GM18502 (cell line): Measurements from ENCODE around the gene ZNF98.

Source experiments
- ATAC-seq: cut with Tn5 transposase; IDR thresholded peaks from one replicate; pipeline ENCODE4 v1.9.1; 2021; ENCODE audit warnings: mild to moderate bottlenecking; ENCODE audit not compliant: unreplicated experiment, poor library complexity

Gene ZNF98

DNA sequence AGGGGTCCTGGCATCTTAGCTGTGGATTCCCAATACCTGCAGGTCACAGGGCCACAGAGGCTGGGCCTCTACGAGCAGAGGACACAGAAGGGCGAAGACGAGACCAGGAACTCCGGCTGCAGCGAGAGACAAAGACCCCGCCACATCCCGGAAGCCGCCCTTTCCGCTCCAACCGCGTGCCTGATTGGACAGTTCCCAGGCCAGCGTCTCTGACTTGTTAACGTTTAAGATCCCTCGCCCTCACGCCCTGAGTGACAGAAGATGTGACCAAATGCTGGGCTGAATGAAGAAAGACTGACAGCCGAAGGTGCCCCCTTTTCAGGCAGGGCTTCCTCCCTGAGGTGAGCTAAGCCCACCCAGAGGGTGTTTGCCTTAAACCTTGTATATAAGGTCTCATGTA lies at the start of gene ZNF98:
TSS of gene ZNF98 (minus strand) at position 136 of the 400 bp plus-strand sequence. CDS start at position 14, 122 bp downstream.
- ATAC-seq = no peak

DNA sequence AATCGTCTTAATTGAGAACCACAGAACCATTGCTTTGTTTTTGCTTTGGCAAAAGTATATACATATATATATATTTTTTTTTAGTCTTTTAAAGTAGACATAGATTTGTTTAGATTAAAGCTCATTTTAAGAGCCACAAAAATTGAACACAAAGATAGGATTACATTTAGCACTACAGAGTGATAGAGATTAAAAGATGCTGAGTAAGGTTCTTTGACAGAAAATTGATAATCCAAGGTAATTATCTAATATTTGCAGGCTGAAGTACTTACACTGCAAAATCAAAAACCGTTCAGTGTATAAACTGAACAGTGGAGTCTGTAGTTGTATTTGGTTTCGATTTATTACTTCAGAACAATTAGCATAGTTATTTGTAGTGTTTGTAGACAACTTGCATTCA lies 24.5 kb upstream of the ZNF98 start:
- ATAC-seq = no peak

DNA sequence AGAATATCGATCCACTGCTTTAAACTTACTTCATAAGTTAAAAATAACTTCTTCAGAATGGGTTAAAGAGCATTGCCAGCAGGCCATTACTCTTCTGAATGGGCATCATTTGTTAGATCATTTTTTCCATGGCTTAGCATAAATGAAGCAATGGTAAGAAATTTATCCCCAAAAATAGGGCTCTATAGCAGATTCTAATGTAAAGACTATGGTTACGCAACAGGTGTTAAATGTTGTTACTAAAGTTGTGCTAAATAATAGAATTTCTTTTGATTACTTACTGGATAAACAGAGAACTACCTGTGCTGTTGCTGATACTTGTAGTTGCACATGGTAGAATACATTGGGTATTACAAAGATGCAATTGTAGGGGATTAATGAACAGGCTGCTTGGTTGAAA lies 15.9 kb upstream of the ZNF98 start:
- ATAC-seq = no peak

DNA sequence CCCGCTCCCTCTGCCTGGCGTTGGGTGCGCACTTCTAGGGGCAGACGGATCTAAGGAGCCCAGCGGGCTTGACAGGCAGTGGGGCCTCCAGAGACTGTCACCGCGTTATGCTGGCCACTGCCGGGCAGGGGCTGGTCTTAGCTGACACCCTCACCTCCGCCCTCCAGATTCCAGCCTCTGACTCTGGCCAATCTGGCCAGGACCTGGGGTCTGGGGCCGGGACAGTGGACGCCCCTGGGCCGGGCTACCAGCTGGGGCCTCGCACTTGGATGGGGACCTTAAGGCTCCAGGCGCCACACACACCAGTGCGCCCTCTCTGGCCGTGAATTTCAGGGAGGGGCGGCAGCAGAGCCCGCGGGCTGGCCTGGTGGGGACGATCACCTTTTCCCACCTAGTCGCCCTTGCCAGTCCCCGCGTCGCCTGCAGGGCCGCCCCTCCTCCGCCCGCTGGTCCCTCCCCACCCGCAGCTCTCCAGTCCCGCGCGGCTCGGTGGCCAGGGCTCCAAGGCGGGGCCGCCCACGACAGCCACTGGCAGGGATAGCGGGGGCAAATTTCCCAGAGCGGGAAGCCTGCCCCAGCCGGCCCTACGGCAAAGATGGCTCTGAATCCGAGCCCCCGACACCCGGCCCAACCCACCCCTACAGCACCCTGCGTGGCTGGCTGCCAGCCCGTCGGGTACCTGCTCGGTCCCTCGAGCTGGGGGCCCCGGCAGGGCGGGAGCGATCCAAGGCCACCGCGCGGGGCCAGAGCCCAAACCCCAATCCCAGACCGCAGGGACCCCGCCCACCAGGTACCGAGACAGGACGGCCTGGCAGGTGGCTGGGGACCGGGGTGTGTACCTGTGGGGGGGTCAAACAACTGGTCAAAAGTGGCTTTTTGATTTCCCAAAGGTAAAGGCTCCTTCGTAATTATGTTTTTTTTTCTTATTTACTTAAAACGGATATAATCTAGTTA lies 6.1 kb upstream of the ZNF98 start:
- ATAC-seq = no peak

DNA sequence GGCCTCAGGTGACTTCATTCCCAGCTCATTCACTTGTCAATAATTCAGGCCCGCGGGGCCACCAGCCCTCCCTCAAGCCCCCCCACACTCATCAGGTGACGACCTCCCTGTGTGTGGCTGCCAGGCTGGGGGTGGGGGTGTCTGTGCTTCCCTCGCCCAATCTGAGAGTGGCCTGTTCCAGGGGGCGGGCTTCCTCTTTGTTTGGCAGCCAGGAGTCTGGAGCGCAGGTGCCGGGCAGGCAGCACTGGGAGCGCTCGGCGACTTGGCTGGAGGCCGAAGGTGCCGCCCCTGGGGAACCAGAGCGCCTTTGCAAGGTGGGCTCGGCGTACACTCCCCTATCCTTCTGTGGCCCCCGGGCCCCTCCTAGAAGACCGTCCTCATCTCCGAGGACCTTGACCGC lies 5.4 kb upstream of the ZNF98 start:
- no peak for ATAC-seq

DNA sequence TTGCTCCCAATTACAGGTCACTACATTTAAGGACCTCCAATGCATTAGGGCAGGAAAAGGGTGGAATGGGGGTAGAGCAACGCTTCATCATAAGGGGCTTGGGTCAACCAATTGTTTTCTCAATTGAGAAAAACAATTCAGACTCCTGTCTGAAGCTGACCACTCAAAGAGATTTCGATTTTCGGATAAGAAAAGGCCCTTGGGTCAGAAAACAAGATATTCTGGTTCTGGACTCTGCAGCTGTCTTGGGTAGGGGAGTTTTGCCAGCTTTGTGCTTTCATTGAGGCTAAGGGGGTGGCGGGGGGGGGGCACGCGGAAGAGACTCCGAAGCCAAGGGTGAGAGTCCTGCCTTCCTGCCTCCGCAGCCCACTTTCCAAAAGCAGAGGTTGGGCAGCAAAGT lies 4.8 kb upstream of the ZNF98 start:
- ATAC-seq = no peak

DNA sequence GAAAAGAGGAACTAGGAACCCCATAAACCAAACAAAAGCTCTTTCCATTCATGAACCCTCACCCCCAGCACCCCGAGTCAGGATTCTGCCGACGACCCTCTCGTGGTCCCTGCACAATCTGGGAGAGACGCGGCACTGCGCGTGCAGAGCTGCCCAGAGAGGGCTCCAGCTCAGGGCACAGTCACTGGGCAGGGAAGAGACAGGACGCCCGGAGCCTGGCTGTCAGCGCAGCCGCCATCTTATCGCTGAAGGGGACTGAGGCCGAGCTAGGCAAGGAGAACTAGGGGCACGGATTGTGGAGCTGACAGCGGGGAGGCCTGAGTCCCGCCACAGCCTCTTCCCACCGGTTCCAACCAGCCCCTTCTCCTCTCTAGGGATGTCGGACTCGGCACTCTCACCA lies 349 bp downstream of the ZNF98 start:
- ATAC-seq = no peak

DNA sequence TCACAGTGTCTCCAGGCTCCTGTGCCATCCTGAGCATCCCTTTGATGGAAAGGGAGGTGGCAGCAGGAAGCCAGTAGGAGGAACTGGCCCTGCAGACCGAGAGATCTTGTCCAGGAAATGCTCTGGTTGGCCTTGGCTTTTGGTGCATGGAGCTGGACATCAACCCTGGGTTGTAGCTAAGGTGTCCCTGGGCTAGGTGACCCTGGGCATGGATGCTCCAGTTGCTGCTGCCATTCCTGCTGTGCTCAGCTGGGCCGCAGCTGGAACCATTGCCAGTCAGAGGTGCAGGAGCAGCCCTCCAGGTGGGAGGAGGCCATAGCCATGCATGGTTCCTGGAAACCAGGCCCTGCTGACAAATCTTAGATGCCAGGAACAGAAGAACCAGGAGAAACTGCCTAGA lies 67.5 kb downstream of the ZNF98 start:
- no peak for ATAC-seq
